HG03159 (cell line): Measurements from ENCODE around the gene PLIN5.
"Not testable (repeated sequence)": the region's sequence is repeated elsewhere in the genome, so short reads cannot be mapped to it uniquely, and the experiment has no call there.

Experiments
- ATAC-seq: cut with Tn5 transposase; IDR thresholded peaks from one replicate; pipeline ENCODE4 v1.9.1; 2021; ENCODE audit warnings: mild to moderate bottlenecking, moderate library complexity; ENCODE audit not compliant: unreplicated experiment

The PLIN5 gene

GRCh38 chr19:4547303-4548237, 12.5 kb upstream of the PLIN5 start:
- no peak for ATAC-seq

GRCh38 chr19:4543842-4544647, 9.0 kb upstream of the PLIN5 start:
- ATAC-seq, result no peak

GRCh38 chr19:4542896-4543841, 8.1 kb upstream of the PLIN5 start:
- no peak for ATAC-seq

GRCh38 chr19:4541806-4542145, 6.8 kb upstream of the PLIN5 start:
- not testable (repeated sequence) for ATAC-seq

GRCh38 chr19:4541114-4541805, 6.2 kb upstream of the PLIN5 start:
- ATAC-seq, result no peak

DNA sequence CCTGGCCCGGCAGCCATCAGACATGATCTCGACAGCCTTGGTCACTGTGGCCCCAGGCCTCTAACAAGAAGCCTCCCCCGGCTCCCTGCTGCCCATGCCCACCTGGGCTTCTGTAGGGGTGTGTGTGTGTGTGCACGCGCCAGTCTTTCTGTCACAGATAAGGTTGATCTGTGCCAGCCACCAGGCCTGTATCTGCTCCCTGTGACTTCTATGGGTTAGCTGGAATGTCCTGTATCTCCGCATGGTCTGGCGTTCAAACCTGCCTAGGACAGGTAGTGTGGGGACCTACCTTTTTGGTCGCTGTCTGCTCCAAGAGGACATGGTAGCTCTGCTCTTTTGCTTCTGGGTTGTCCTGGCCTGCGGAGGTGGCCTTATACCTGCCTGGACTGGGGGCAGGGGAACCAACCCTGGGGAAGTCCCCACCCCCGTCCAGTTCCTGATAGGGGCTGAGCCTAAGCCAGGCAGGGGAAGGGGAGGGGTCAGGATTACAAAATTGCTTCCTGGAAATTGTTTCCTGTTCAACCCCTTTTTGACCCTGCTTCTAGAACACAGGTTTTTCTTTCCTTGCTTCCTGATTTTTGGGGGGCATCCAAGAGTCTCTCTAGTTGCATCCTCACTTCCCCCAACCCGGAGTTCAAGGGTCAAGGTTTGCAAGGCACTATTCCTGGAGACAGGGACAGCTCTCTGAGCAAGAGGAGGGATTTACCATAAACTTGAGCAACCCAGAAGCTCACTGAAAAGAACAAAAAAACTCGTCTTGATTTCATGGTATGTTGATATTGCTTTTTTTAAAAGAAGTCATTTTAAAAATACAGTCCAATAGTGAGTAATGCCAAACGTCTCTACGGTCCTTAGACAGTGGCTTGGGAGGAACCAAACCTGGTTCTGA, 4.9 kb upstream of the PLIN5 start, which contains the start of gene LRG1:
Gene LRG1, minus strand, starts transcription at position 344 of the 889 bp plus-strand sequence. Its CDS starts 23 bp downstream, at position 321.
- no peak for ATAC-seq

GRCh38 chr19:4539169-4539692, 4.2 kb upstream of the PLIN5 start:
- ATAC-seq, result no peak

DNA sequence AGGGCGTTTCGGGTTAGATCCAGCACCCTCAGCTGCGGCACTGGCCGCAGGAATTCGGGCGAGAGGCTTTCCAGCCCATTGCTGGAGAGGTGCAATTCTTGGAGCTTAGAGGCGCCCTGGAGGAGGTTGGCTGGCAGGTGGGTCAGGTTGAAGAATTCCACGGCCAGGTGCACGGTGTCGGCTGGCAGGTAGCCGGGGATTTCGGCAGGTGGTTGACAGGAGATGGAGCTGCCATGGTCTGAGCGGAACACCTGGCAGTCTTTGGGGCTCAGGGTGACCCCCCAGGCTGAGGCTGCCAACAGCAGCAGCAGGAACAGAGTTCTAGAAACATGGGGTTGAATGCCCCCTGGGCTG, 3.6 kb upstream of the PLIN5 start:
- ATAC-seq, result no peak

- ATAC-seq, result no peak
Observed at GRCh38 chr19:4537953-4538600, 3.1 kb upstream of the PLIN5 start.

DNA sequence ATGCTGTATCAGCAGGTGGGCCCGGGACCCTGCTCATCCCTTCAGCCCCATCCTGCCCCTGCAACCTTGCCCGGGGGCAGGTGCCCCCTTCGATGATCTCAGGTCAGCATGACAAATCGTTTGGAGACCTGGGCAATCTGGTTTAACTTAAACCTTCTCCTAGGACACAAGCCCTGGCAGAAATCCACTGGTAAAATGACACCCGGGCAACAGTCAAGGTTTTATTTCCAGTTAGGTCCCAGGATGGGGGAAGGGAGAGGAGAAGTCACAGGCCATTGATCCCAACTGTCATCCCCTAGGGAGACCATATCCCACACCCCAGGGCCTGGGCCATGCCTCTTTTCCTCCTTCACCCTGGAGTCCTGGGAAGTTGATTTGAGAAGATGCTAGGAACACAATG, 1.8 kb upstream of the PLIN5 start:
- no peak for ATAC-seq

- ATAC-seq, result no peak
Observed at GRCh38 chr19:4533835-4534424, 1.1 kb downstream of the PLIN5 start.

- ATAC-seq, result no peak
Observed at GRCh38 chr19:4533334-4533733, 1.7 kb downstream of the PLIN5 start.

DNA sequence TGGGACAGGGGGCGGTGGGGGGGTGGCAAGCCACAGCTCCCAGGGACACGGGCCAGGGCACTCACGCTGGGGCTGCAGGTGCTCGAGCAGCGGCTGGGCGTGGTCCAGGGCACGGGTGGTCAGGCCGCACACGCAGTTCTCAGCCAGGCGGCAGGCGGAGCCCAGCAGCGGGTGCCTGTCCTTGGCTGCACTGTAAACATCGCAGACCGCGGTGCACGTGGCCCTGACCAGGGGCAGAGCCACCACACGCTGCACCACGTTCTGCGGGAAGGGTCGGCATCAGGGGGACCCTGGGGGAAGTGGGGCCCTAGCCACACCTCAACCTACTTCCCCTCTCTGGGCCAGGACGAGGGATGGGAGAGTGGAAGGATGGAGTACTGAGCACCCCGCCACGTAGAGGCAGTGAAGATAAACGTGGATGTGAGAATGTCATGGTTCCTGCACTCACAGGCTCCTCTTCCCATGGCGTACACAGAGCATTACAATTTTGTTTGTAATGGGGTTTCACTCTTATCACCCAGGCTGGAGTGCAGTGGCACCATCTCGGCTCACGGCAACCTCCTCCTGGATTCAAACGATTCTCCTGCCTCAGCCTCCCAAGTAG, 3.4 kb downstream of the PLIN5 start:
- no peak for ATAC-seq

DNA sequence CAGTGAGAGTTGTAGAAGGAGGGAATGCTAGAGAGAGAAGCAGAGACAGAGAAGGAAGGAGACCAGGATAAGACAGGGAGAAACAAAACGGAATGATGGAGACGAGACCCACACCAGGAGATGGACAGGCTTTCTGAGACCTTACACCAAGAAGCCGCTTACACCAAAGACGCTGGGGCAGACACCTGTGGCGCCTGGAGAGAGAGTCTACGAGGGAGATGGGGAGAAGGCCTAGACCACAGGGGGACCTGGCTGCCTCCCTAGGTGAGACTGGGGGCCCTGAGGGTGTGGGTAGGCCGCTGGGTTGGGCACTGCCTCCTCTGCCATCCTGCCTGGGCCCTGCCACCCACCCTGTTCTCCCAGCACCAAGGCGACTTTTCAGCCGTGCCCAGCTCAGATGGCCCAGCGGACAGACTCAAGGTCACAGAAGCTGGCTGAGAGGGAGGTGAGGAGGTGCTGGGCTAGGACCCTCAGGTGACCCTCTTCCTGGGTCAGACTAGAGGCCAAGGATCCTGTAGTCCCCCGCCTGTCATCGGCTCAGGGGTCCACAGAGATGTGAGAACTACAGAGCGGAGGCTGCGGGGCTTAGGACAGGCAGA, 5.0 kb downstream of the PLIN5 start:
- ATAC-seq, result no peak

DNA sequence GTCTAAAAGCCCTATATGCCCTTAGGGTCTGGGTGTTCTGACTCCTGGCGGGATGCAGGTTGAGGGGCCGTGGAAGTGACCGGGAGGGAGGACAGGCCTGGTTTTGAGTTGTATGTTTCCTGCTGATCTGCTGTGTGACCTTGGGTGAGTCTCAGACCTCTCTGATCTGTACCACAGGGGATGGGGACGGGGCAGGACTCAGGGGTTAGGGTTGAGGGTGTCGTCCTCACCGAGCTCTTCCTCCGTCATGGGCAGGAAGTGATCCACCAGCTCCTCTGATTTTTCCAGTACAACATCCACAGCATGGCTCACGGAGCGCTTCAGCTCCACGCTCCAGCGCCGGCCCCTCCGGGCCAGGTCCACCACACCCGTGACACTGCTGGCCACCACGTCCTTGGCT, 6.2 kb downstream of the PLIN5 start:
- no peak for ATAC-seq

GRCh38 chr19:4527377-4527776, 7.6 kb downstream of the PLIN5 start:
- ATAC-seq, result not testable (repeated sequence)

GRCh38 chr19:4525563-4526002, 9.4 kb downstream of the PLIN5 start:
- no peak for ATAC-seq
